Testis (tissue), 3 donors: Measurements from ENCODE around the gene FLNB. TPM values are rescaled to one million over a fixed set of nuclear protein-coding genes. Genes with fewer than 3 reads are reported as not detected.
"Not testable (repeated sequence)": the region's sequence is repeated elsewhere in the genome, so short reads cannot be mapped to it uniquely, and the experiment has no call there.

Source experiments
- DNase-seq: peaks from one replicate; pipeline ENCODE4 v3.0.0-alpha.2; 2019
- H3K27ac ChIP-seq, 2 donors: fragments of 200-600 bp; sonication (generic); one replicate each; pipeline ENCODE4 v1.5.1; 2019
- H3K27me3 ChIP-seq: fragments of 200-600 bp; sonication (generic); one replicate; pipeline ENCODE4 v1.5.1; 2019
- H3K36me3 ChIP-seq: fragments of 200-600 bp; sonication (generic); one replicate; pipeline ENCODE4 v1.5.1; 2017; ENCODE audit warnings: low read depth; ENCODE audit errors: missing control alignments
- H3K4me1 ChIP-seq: fragments of 200-600 bp; sonication (generic); one replicate; pipeline ENCODE4 v1.5.1; 2019
- H3K4me3 ChIP-seq, 2 donors: fragments of 200-600 bp; sonication (generic); one replicate each; pipeline ENCODE4 v1.5.1; 2017 to 2019
- H3K9me3 ChIP-seq: fragments of 200-600 bp; sonication (generic); one replicate; pipeline ENCODE4 v1.5.1; 2017
- POLR2A ChIP-seq: fragments of 450-650 bp; IDR thresholded peaks from one replicate; pipeline ENCODE4 v1.6.1; 2017; ENCODE audit warnings: antibody characterized with exemption, mild to moderate bottlenecking, moderate library complexity
- WGBS, 2 donors: methylation state at CpG; one replicate each; pipeline ENCODE4 v1.1.5; 2018; 5-methylcytosine and 5-hydroxymethylcytosine counted together
- intact Hi-C: fragments of 100-400 bp; cut with DNase I; formaldehyde crosslinking; loops from one replicate; pipeline ENCODE4 v1.15.1; 2023; ENCODE audit warnings: low total_unique reads
- polyA plus RNA-seq: library from polyadenylated mRNA; stranded (reverse); fragments of 350-450 nt; fragmentation: Illumina TruSeq; extraction: RNeasy Lipid Tissue Mini Kit (QIAGEN cat#74804); gene quantifications from one replicate; pipeline ENCODE4 v1.2.3, GENCODE V29; 2014; ENCODE audit warnings: low read depth, low replicate concordance; ENCODE audit not compliant: insufficient read depth
- total RNA-seq, 2 donors: library from RNA; depleted of rRNA; stranded (reverse); fragments of >200 nt; gene quantifications; one replicate each; pipeline ENCODE4 v1.2.3, GENCODE V29; 2016
- TF ChIP-seq, protein P1 (sequence below), 3 experiments: fragments of 450-650 bp in 2 of 3; fragments of 200-600 bp in 1 of 3; sonication (generic) in 1 of 3; IDR thresholded peaks; one replicate each; pipeline ENCODE4 v1.5.1; 2016 to 2019; ENCODE audit warnings: antibody characterized with exemption in 3 of 3, mild to moderate bottlenecking in 2 of 3, moderate library complexity in 1 of 3

FLNB gene
- total and polyA plus RNA-seq, 3 donors from 2014 or later = 105 to 199 (median 166) TPM

DNA sequence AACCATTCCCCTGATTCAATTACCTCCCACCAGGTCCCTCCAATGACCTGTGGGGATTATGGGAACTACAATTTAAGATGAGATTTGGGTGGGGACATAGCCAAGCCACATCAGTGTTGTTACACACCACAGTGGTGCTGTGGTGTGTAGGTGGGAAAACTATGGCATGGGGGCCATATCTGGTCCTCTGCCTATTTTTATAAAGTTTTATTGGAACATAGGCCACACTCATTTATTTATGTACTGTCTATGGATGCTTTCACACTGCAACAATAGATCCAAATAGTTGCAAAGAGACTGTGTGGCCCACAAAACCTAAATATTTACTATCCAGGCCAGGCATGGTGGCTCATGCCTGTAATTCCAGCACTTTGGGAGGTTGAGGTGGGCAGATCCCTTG, 46.4 kb downstream of the FLNB start:
- no peak for TF ChIP-seq POLR2A
- TF ChIP-seq, protein P1, sequence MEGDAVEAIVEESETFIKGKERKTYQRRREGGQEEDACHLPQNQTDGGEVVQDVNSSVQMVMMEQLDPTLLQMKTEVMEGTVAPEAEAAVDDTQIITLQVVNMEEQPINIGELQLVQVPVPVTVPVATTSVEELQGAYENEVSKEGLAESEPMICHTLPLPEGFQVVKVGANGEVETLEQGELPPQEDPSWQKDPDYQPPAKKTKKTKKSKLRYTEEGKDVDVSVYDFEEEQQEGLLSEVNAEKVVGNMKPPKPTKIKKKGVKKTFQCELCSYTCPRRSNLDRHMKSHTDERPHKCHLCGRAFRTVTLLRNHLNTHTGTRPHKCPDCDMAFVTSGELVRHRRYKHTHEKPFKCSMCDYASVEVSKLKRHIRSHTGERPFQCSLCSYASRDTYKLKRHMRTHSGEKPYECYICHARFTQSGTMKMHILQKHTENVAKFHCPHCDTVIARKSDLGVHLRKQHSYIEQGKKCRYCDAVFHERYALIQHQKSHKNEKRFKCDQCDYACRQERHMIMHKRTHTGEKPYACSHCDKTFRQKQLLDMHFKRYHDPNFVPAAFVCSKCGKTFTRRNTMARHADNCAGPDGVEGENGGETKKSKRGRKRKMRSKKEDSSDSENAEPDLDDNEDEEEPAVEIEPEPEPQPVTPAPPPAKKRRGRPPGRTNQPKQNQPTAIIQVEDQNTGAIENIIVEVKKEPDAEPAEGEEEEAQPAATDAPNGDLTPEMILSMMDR (IDR thresholded peaks at IDR 0.05) = no peak
- Histone ChIP-seq H3K9me3 (no peaks in the 10 kb centered on the region), H3K27ac (no peak overlapping the region), H3K36me3 (no peaks in the 10 kb centered on the region), H3K4me3 (no peak overlapping the region), H3K4me1 (peaks cover 24% of the 10 kb centered on the region), H3K27me3 (no peaks in the 10 kb centered on the region)
- no peak for DNase-seq
- intact Hi-C loops = no loop called here

DNA sequence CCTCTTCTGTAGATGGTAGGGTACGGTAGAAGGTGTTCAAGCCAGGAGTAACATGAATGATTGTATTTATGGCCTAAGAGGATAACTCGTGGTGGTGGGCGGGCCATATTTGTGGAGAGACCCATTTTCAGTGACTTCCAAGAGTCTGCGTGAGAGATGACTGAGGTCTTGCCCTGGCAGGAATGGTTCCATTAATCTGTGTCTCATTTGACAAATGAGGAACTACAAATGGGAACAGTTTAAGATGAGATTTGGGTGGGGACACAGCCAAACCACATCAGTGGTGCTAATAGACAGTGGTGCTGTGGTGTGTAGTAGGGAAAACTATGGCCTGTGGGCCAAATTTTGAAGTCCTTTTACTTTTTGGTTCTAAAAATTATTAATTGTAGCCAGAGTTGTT, 47.1 kb downstream of the FLNB start:
- TF ChIP-seq POLR2A = no peak
- TF ChIP-seq, protein P1 (IDR thresholded peaks at IDR 0.05) = no peak
- Histone ChIP-seq H3K9me3 (no peaks in the 10 kb centered on the region), H3K27ac (no peak overlapping the region), H3K27me3 (no peaks in the 10 kb centered on the region), H3K4me1 (peaks cover 29% of the 10 kb centered on the region), H3K4me3 (no peak overlapping the region), H3K36me3 (no peaks in the 10 kb centered on the region)
- 90 to 96% methylated on average over 4 of the region's 4 CpGs for WGBS, 2 donors
- intact Hi-C loops = no loop called here
- no peak for DNase-seq

DNA sequence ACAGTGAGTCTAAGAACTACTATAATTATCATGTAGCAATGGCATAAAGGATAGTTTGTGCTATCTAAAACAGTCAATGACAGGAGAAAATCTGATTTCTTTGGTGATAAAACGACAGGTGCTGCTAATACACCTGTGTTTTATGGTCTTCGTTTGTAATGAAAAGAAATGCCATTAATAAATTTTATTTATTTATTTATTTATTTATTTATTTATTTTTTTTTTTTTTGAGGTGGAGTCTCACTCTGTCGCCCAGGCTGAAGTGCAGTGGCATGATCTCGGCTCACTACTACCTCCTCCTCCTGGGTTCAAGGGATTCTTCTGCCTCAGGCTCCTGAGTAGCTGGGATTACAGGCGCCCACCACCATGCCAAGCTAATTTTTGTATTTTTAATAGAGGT, 47.7 kb downstream of the FLNB start:
- intact Hi-C loops, H3K27me3 ChIP-seq, DNase-seq, H3K9me3 ChIP-seq, H3K4me3 ChIP-seq, H3K36me3 ChIP-seq, H3K27ac ChIP-seq: not testable (repeated sequence)
- WGBS, 2 donors = 90 to 93% methylated on average over 5 of the region's 5 CpGs
- peaks cover 30% of the 10 kb centered on the region for H3K4me1 ChIP-seq

DNA sequence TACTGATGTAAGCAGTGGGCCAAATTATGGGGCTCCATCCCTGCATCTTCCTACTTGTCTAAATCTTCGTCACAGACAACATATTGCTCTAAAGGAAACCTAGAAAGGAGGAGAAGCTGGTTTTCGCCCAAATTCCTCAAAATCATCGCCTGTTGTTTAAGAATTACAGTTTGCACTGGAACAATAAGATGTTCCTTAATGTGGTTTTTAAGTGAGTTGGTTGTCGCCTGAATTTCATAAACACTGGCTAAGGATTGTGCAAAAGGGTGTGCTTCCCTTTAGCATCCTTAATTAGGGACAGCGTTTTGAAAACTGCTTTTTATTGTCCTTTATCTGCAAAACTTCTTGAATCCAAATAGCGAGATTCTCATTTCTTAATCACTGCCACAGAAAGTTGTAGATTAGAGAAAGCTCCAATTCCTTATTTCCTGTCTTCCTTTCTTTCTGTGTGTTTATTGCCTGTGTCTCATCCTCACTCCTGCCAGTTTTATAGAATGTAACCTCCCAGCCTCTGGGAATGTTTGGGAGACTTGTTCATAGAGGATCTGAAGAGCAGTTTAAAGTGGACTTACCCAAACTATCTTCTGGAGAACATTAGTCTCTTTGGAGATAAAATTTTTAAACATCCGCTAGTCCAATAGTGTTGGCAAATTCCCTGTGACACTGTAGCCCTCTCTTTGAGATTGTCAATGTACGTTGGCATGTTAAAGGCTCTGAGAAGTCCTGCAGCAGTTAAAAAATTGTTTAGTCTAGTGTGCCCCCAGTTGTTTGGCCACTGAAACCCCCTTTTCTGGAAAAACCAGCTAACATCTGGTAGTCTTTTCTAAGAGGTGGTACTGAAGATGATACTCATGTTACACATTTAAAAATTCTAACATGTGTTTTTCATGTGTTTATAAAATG, 50.4 kb downstream of the FLNB start:
- intact Hi-C loops = no loop called here
- Histone ChIP-seq H3K27me3 (no peaks in the 10 kb centered on the region), H3K36me3 (no peaks in the 10 kb centered on the region), H3K9me3 (no peaks in the 10 kb centered on the region), H3K4me1 (peaks cover 33% of the 10 kb centered on the region), H3K27ac (peak overlapping the region; percentile 45 to 65), H3K4me3 (no peak overlapping the region)
- no peak for DNase-seq
- 60 to 63% methylated on average over 8 of the region's 8 CpGs for WGBS, 2 donors
- TF ChIP-seq, protein P1 (IDR thresholded peaks at IDR 0.05) = no peak
- TF ChIP-seq POLR2A = no peak

DNA sequence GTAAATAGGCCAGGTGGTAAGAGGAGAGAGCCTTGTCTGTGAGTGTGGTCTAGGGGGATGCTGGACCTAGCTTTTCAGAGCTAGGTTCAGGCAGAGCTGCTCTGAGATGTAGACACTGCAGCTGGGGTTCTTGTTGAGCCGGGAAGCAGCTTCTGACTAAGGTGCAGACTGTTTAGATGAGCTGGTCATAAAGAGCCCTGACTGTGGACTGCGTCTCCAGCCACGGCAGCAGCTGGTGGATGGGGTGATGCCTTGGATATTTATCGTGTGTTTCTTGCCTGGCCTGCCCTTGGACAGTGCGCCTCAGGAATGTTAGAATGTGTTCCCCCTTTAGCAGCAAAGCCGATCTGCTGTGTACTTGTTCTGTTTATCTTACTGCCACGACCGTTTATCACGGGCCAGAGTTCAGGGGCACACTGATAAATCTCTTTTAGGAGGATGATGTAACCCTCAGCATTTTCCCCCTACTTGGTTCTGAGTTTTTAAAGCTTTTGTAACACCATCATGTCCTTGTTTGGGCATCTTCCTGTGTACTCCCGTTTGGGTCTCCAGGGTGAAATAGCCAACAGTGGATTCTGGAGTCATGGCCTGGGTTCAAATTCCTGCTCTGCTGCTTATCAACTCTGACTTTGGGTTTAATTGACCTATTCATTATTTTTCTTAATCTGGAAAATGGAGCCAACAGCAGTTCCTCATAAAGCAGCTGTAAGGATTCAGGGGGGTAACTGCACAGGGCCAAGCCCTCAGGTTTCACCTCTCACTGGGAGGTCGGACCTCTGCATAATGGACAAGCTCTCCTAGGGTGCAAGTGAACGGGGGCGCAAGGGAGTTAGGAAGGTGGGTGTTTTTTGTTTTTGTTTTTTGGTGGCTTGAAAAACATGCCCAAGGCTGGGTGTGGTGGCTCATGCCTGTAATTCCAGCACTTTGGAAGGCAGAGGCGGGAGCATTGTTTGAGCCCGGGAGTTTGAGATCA, 51.4 kb downstream of the FLNB start:
- intact Hi-C loops = no loop called here
- peak overlapping the region; percentile 45 to 65 for H3K27ac ChIP-seq
- H3K4me3 ChIP-seq = no peak overlapping the region
- WGBS, 2 donors = 43 to 46% methylated on average over 15 of the region's 15 CpGs
- H3K9me3 ChIP-seq = no peaks in the 10 kb centered on the region
- peaks cover 41% of the 10 kb centered on the region for H3K4me1 ChIP-seq
- H3K27me3 ChIP-seq = no peaks in the 10 kb centered on the region
- DNase-seq = peak; percentile 81
- no peaks in the 10 kb centered on the region for H3K36me3 ChIP-seq
- TF ChIP-seq POLR2A = no peak
- TF ChIP-seq, protein P1 (IDR thresholded peaks at IDR 0.05) = no peak
